NCI-H187 (cell line): ENCODE measurements around the gene MPPE1.
"Not testable (repeated sequence)": the region's sequence is repeated elsewhere in the genome, so short reads cannot be mapped to it uniquely, and the experiment has no call there.

Source experiments
- DNase-seq, 2 experiments: peaks; one replicate each; lab custom pipeline; 2025; lab: John Stamatoyannopoulos, UW

The MPPE1 gene

GRCh38 chr18:11857177-11857887 is 50.8 kb downstream of the MPPE1 start:
- DNase-seq: no peak

GRCh38 chr18:11854554-11854953 is 53.6 kb downstream of the MPPE1 start:
- DNase-seq: not testable (repeated sequence)

GRCh38 chr18:11851806-11852337 is 56.2 kb downstream of the MPPE1 start:
- DNase-seq: no peak

GRCh38 chr18:11851146-11851805 is 56.8 kb downstream of the MPPE1 start, which contains the start of gene CHMP1B:
TSS of gene CHMP1B (plus strand) at chr18:11851413. CDS start at chr18:11851512, 99 bp downstream.
- DNase-seq: peak; percentile 72 to 81

- DNase-seq: no peak
These were observed 57.3 kb downstream of the MPPE1 start for GRCh38 chr18:11850821-11851145.

DNA sequence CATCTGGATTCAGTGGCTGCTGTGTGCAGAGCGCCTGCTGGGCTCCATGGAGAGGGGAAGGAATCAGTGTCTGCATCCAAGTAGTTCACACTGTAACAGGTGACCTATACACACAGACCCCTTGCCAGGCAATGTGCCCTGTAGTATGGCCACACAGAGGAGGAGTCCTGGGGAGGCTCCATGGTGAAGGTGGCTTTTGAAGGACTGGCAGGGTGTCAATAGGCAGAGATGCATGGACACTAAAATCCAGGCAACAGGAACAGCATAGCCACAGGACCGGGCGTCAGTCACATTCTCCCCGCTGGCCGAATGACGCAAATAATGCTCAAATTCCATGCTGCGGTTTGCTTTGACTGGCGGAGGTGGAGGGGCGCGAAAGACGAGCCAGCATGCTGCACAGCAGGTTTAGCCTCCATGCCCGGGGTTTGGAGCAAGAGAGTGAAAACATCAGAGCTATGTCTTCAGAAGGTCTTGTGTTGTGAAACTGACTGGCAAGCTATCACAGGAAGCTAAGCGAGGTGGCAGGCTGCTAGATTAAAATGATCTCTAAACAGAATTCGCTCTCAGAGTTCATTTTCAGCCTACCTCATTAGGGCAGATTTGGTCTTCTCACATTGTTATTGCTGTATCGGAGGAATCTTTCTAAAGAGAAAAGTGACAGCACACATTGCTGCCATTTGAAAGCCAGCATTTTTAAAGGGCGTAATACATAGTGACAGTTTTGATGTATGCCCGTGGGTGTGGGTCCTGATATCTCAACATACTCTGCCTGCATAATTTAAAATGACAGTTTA is 58.1 kb downstream of the MPPE1 start:
- no peak for DNase-seq

- no peak for DNase-seq
These were observed 58.8 kb downstream of the MPPE1 start for GRCh38 chr18:11849279-11849678.

GRCh38 chr18:11847811-11848210 is 60.3 kb downstream of the MPPE1 start:
- DNase-seq: no peak

DNA sequence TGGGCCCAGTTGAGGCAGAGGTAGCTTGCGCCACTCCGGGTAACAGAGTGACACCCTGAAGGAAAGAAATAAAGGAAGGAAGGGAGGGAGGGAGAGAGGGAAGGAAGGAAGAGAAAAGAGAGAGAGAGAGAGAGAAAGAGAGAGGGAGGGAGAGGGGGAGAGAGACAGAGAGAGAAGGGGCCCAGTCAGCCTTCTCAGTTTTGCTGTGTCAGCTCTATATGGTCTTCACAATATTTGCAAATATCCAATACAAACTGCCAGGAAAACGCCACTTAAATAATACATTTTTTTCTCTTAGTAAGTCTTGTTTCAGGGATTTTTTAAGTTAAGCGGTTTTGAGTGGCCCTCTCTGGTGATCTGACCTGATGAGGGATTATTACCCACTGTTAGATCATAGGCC is 62.5 kb downstream of the MPPE1 start:
- no peak for DNase-seq

DNA sequence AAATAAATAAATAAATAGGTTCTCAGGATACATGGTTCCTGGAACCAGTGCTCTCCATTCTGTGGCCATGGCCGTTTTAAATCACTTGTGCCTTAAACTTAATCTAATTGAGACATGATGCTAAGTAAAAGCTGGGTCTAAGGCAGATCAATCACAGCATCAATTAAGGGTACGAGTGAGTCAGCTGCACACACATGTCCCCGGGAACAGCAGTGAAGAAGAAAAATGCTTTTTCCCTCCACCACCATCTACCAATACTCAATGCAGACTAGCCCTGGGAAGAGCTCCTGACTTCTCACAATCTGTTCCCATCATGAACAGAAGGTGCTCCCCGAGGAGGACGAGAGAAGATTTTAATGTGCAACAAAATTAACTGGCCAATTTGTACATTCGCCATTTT is 63.7 kb downstream of the MPPE1 start:
- DNase-seq: no peak

- no peak for DNase-seq
These were observed 65.6 kb downstream of the MPPE1 start for GRCh38 chr18:11842562-11842961.

DNA sequence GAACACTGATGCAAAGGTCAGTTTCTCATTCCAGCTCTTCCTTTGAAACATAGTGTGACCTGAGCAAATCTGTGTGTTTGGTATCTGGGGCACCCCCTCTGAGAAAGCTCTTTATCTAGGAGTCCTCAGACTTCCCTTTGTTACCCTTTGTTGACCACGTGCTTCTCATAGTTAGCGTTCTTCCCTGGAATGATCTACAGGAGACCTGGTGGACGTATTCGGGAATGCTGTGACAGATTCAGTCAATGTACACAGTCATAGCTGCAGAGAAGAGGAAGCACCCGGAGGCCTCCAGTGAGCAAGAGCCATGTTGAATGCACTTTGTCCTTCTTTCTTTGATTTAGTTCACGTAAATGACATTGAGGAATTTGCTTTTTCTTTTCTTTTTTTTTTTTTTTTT is 67.6 kb downstream of the MPPE1 start:
- DNase-seq: no peak

GRCh38 chr18:11839556-11839955 is 68.6 kb downstream of the MPPE1 start:
- DNase-seq: no peak

DNA sequence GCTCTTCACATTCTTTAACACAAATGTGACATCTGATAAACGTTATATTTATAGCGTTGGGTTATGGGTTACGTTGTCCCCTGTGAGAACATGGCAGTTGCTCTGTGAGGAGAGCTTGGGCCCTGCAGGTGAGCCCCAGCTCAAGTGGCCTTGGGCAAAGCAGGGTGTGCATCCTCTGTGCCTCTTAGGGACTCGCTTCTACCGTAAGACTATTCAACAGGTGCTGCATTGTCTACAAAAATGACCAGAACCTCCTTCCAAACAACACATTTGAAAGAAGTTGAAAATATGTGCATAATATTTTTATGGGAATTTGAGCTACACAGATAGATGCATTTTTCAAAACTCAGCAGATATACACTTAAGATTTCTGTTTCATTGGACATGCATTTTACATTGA is 73.3 kb downstream of the MPPE1 start:
- DNase-seq: no peak
